IMR-90 (cell line): ENCODE measurements around the gene RNASE4.

ENCODE experiments used
- BHLHE40 ChIP-seq: fragments of 150-350 bp; IDR thresholded peaks from 2 replicates; pipeline ENCODE4 v1.6.1; 2016; ENCODE audit warnings: mild to moderate bottlenecking, low read depth, low read length
- CEBPB ChIP-seq: IDR thresholded peaks from 2 replicates; pipeline ENCODE4 v1.6.1; 2012; ENCODE audit warnings: low read depth, low read length, improper control_type of control experiment
- FOS ChIP-seq: fragments of 150-350 bp; IDR thresholded peaks from 2 replicates; pipeline ENCODE4 v1.6.1; 2016; ENCODE audit warnings: low read depth, low read length
- MAFK ChIP-seq: IDR thresholded peaks from 2 replicates; pipeline ENCODE4 v1.6.1; 2012; ENCODE audit warnings: low read depth, low read length, improper control_type of control experiment
- MAZ ChIP-seq: IDR thresholded peaks from 2 replicates; pipeline ENCODE4 v1.6.1; 2012; ENCODE audit warnings: low read depth, mild to moderate bottlenecking, low read length, improper control_type of control experiment, moderate library complexity, borderline replicate concordance
- POLR2A ChIP-seq: IDR thresholded peaks from 2 replicates; pipeline ENCODE4 v1.6.1; 2012; ENCODE audit warnings: mild to moderate bottlenecking, low read depth, low read length
- RCOR1 ChIP-seq: IDR thresholded peaks from 2 replicates; pipeline ENCODE4 v1.6.1; 2012; ENCODE audit warnings: mild to moderate bottlenecking, low read length, improper control_type of control experiment; ENCODE audit not compliant: insufficient replicate concordance
- RFX5 ChIP-seq: IDR thresholded peaks from 2 replicates; pipeline ENCODE4 v1.8.0; 2012; ENCODE audit warnings: low read depth, mild to moderate bottlenecking, low read length, moderate library complexity
- TF ChIP-seq, protein P1 (sequence below): conservative IDR thresholded peaks from 2 replicates; pipeline ENCODE4 v1.5.1; 2012; ENCODE audit warnings: mild to moderate bottlenecking, low read depth, low read length, improper control_type of control experiment
- TF ChIP-seq, protein P2 (sequence below): fragments of 150-350 bp; IDR thresholded peaks from 2 replicates; pipeline ENCODE4 v1.6.1; 2017; ENCODE audit warnings: mild to moderate bottlenecking, antibody characterized with exemption, low read length, low read depth

DNA sequence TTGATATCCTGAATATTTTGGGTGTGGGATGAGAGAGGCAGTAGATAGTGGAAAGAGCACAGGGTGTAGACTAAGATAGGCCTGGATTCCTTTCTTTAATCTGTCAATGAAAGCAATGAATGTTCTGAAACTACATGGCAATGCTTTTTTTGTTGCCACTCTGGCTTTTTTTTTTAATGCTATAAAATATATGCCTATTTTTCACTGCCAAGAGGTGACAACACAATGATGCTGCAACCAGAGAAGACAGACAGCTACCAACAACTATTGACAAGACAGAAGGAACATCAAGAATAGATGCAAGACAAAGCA lies 13.6 kb downstream of the RNASE4 start:
- TF ChIP-seq, protein P1, sequence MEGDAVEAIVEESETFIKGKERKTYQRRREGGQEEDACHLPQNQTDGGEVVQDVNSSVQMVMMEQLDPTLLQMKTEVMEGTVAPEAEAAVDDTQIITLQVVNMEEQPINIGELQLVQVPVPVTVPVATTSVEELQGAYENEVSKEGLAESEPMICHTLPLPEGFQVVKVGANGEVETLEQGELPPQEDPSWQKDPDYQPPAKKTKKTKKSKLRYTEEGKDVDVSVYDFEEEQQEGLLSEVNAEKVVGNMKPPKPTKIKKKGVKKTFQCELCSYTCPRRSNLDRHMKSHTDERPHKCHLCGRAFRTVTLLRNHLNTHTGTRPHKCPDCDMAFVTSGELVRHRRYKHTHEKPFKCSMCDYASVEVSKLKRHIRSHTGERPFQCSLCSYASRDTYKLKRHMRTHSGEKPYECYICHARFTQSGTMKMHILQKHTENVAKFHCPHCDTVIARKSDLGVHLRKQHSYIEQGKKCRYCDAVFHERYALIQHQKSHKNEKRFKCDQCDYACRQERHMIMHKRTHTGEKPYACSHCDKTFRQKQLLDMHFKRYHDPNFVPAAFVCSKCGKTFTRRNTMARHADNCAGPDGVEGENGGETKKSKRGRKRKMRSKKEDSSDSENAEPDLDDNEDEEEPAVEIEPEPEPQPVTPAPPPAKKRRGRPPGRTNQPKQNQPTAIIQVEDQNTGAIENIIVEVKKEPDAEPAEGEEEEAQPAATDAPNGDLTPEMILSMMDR, result no peak
- TF ChIP-seq RFX5 (no peak), FOS (no peak), POLR2A (no peak), CEBPB (no peak), RCOR1 (no peak), MAFK (no peak), MAZ (no peak), BHLHE40 (no peak)
- TF ChIP-seq, protein P2, sequence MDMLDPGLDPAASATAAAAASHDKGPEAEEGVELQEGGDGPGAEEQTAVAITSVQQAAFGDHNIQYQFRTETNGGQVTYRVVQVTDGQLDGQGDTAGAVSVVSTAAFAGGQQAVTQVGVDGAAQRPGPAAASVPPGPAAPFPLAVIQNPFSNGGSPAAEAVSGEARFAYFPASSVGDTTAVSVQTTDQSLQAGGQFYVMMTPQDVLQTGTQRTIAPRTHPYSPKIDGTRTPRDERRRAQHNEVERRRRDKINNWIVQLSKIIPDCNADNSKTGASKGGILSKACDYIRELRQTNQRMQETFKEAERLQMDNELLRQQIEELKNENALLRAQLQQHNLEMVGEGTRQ, result no peak
